NCI-H187 treated with DMSO at 0.1 percent for 48 hours (cell line): ENCODE data around the gene KIF13A.
"Not testable (repeated sequence)": the region's sequence is repeated elsewhere in the genome, so short reads cannot be mapped to it uniquely, and the experiment has no call there.

ENCODE experiments used
- DNase-seq: peaks from one replicate; lab custom pipeline; 2025; lab: John Stamatoyannopoulos, UW

KIF13A gene

DNA sequence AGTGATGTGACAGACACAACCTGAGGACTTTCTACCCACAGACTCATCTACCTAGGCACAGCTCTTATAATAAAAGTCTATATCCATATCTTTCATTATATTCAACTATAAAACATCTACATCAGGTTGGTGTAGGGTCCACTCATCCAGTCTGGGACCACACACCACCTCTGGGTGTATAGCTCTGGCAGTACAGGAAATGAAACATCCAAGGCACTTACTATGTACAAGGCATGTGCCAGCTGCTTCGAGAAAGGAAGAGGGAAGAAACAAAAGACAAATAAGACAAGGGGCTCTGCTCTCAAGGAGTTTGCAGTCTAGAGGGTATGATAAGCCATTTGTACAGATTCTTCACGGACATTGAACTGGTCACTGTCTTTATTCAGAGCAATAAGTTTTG lies 18.6 kb downstream of the KIF13A start:
- no peak for DNase-seq

DNA sequence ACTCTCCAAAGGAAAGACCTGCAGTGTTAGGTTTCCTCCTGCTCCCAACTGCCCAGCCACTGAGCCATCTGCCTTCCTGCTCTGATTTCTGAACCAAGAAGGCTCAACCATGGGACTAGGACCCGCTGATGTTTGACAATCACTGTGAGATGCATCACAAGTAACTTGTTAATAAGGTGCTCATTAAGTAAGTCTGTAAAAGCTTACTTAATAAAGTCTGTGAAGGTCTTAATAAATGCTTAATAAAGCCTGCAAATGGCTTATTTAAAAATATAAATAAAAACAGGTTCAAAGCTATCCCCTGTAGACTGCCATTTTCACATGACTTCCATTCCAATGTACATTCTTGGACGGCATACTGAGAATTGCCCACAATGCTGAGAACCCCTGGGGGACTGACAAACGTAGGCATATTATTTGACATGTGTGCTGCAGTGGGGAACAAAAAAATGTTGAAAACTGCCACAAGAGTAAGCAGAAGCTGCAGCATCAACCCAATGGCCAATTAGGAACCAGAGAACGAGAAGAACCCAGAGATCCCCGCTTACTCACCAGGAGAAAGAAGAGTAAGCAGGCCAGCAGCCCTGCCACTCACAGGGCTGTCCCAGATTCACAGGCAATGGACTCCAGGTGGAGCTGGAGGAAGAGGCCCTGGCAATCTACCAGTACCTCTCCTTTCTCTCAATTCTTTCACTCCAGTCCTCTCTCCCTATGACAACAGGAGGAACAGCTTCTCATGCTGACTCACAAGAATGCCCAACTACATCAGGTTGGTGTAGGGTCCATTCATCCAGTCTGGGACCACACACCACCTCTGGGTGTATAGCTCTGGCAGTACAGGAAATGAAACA lies 19.5 kb downstream of the KIF13A start:
- DNase-seq, result no peak

GRCh38 chr6:17966451-17966850 lies 21.0 kb downstream of the KIF13A start:
- no peak for DNase-seq

DNA sequence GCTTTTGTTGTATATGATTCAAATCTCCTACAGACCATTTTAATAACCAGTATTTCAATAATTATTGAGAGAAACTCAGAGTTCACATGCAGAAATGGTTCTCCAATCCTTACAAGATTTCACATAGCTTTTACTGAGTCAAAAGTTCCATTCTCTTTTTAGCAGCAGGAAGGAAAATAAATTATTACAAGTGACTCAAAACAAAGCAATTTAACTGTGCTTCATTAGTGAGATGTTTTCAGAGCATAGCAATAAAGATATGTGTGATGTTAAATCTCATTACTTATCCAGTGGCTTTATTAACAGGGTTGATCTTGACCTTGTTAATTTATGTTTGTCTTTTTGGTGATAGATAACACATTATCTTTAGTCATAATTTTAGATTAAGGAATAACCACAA lies 22.0 kb downstream of the KIF13A start:
- DNase-seq, result no peak

DNA sequence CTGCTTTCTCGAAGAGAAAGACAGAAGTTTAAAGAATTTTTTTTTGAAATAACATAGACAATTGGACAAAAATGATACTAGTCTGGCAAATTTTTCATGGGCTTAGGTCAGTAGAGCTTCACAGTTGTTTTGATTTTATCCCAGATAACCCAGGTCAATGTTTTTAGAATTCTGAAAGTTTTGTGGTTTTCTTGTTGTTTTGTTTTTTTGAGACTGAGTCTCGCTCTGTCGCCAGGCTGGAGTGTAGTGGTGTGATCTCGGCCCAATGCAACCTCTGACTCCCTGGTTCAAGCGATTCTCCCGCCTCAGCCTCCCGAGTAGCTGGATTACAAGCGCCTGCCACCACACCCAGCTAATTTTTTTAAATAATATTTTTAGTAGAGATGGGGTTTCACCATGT lies 22.8 kb downstream of the KIF13A start:
- DNase-seq, result no peak

DNA sequence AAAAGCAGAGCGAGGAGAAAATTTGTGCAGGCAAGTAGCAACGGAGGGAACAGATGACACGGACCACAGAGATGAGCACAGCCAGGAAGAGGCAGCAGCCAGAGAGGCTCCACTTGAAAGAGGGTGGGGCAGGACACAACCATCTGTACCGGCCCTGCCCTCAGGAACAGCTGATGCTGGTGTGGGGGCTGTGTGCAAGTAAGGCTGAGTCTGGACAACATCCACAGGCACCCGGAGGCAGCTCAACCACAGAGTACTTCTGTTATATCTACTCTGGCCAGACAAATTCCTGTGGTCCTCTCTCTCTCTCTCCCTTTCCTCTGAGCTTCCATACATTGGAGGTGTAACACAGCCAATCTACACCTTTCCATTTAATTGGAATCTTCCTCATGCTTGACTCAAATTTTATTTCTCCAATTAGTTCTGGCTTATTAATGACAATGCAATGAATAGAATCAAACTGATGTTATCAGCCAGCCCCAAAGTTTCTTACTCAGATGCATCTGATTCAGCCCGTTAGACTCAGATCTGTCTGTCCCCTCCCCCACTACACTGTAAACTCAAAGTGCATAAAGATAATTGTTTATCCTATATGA lies 24.9 kb downstream of the KIF13A start:
- DNase-seq, result no peak

DNA sequence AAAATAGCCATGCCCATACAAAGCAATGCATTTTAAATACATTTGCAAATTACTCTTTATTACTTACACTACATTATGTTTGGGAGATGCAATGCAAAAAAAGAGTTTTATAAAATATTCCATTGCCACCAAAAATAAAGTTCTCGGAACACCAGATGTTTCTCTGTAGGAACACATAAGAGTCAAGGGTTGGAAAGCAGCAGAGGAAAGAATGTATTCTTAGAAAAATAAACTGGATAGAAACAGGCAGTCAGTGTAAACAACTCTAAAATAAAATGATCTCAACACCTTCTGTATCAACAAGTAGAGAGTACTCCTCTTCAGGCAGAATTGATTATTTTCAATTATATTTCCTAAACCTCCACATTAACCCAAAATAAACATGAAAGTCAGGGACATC lies 28.1 kb downstream of the KIF13A start:
- DNase-seq, result no peak

DNA sequence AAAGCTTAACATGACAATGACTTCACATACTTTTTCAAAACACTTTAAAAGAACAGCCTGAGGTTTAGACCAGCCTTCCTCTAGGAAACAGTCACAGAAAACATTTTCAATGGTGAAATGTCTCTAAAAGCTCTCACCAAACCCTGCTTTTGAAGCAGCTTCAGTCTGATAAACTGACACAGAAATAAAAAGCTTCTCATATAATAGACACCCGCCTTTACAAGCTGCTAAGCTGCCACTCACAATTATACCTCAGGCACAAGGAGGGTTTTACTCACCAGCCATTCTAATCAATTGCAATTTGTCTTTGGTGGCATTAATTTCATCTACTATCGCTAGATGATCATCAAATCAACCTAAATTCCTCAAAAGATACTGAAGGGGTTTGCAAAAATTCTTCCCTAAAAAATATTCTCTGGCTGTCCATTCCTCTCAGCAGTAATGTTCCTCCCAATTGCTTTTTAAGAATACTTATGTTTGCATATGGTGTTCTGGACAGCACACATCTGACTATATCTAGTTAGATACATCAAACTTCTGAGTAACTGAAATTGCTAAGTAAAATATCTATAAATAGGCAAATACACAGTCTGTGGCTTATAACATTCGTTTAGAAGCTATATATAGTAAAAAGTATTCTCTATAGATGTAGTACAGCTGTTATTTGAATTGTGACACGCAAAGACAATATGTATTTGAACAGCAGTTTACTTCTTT lies 29.4 kb downstream of the KIF13A start:
- DNase-seq, result no peak

DNA sequence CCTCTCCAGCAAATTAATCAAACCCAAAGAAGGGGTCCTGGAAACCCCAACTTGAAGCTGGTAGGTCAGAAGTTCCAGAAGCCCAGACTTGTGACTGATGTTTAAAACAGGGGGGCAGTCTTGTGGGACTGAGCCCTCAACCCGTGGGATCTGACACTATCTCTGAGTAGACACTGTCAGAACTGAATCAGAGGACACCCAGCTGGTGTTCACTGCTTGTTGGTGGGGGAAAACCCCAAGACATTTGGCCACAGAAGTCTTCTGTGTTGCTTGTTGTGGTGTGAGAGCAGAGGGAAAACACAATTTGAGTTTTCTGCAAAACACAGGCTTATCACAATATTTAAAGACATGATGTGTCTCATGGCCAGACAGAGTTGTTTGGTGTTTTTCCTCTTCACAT lies 29.9 kb downstream of the KIF13A start:
- DNase-seq, result no peak

DNA sequence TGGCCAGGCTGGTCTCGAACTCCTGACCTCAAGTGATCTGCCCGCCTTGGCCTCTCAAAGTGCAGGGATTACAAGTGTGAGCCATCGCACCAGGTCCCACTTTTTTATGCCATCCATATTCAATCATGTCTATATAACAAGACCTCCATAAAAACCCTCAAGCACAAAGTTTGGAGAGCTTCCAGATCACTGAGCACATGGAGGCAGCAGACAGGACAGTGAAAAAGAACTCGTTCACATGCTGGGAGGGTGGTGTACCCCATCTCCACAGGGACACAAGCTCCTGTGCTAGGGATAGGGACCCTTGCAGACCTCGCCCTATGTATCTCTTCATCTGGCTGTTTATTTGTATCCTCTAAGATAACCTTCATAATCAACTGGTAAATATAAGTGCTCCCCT lies 30.3 kb downstream of the KIF13A start:
- no peak for DNase-seq

- no peak for DNase-seq
These were observed 37.3 kb downstream of the KIF13A start for GRCh38 chr6:17950095-17950494.

GRCh38 chr6:17949168-17949567 lies 38.3 kb downstream of the KIF13A start:
- DNase-seq, result no peak

- no peak for DNase-seq
These were observed 38.7 kb downstream of the KIF13A start for GRCh38 chr6:17948725-17949124.

- DNase-seq, result not testable (repeated sequence)
These were observed 39.9 kb downstream of the KIF13A start for GRCh38 chr6:17947574-17947973.

GRCh38 chr6:17945575-17945974 lies 41.9 kb downstream of the KIF13A start:
- no peak for DNase-seq

DNA sequence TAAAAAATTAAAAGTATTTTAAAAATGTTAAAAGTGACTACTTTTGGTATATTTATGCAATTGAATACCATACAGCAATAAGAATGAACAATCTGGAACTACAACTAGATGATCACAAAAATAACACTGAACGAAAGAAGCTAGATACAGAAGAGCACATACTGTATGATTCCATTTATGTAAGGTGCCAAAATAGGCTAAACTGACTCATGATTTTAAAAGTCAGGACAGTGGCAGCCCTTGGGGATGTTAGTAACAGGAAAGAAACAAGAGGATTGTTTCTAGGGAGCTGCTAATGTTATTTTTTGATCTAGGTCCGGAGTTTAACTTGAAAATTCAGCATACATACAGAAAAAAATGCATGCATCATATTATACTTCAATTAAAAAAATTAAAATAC lies 42.3 kb downstream of the KIF13A start:
- no peak for DNase-seq

DNA sequence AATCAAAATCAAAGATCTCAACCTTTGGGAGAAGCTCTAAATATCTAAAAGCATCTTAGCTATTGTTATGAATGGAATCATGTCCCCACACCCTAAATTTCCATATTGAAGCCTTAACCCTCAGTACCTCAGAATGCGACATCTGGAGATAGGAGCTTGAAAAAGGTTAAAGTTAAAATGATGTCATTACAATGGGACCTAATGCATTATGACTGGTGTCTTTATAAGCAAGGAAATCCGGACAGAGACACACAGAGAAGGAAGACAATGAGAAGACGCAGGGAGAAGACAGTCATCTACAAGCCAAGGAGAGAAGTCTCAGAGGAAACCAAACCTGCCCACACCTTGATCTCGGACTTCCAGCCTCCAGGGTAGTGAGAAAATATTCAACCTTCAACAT lies 46.1 kb downstream of the KIF13A start:
- no peak for DNase-seq

DNA sequence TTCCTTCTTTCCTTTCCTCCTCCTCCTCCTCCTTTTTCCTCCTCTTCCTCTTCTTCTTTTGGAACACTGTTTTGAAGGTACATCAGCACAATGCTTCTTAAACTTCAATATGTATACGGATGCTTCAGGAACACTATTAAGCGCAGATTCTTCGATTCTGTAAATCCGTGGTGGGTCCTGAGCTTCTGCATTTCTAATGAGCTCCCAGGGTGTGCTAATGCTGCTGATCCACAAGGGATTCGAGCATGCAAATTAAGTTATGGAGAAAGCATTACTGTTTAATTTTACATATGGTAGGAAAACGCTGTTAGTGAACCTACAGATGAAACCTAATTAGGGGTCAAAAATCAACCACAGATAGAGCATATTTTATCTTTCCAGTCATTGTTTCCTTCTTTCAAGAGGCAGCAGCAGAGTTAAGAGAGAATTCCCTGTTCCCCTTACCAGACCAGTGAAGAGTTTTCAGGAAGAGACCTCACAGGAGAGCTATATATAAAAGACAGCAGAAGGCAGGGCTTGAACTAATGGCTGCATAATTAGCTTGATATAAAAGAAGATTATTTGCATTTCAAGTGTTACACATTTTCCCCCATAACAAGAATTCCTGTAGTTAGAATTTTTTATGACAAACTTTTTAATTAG lies 47.2 kb downstream of the KIF13A start:
- DNase-seq, result no peak

DNA sequence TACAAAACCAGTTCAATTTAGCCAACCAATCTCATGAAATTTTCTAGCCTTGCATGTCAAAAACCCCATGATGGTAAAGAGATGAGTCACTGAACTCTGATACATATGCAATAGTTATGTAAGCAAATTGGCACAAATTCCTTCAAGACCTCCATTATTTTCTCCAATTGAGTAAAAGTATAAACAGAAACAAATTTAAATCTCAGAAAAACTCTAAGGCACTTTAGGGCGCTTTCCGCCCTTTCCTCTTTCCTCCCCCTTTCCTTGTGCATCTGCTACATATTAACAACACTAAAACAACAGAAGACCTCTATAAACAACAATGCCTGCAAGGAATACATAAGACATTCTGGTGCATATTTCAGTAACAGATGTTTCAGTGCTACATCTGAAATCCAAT lies 48.5 kb downstream of the KIF13A start:
- no peak for DNase-seq

DNA sequence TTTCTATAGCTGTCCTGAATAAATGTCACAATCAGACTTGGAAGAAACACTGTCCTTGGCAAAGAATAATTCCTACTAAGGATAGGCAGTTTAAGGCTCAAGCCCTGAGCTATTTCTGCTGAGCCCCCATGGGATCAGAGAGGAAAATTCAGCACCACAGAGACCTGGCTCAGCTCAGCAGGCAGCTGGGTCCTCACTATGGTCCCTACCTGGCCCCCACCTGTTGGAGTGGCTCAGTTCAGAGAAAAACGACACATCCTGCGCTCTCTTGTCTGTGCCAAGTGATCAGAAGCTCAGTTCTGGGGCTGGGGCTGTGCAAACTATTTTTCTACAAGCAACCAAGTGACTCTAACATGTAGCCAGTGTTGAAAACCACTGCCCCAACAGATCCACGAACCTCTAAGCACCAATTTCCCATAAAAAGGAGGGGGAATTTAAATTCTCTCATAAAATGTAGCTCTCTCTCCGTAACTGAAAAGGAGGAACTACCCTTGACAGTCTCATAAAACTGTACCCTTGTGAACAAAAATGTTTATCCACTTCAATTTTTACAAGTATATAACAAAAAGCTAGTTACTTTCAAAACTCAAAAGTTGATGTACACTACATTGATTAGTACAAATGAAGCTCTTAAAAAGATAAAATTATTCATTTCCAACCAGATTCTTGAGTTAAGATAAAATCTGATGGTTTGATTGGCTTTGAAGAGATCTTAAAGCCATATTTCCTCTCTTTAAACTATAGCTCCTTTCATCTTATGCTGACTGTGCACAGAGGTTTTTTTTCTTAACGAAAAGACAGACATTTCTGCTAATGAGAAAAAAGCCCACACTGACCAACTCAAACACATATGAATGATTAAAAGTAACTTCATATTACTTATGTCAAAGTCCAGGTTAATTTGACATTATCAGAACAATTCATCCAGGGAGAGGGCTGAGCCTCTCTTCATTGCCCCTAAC lies 52.0 kb downstream of the KIF13A start:
- DNase-seq, result no peak

GRCh38 chr6:17933716-17934115 lies 53.7 kb downstream of the KIF13A start:
- no peak for DNase-seq
